Smooth muscle cell (in vitro differentiated cells): ENCODE data around the gene RPL38. TPM values are rescaled to one million over a fixed set of nuclear protein-coding genes. Genes with fewer than 3 reads are reported as not detected.

Source experiments
- DNase-seq: peaks from one replicate; lab custom pipeline; 2025; ENCODE audit not compliant: unreplicated experiment; lab: John Stamatoyannopoulos, UW
- H2AFZ ChIP-seq: fragments of 200-600 bp; sonication (generic); 2 replicates; pipeline ENCODE4 v1.6.0; 2016; ENCODE audit warnings: antibody characterized with exemption, low read depth, mild to moderate bottlenecking
- H3F3A ChIP-seq: fragments of 200-600 bp; sonication (generic); 2 replicates; pipeline ENCODE4 v1.6.0; 2017; ENCODE audit warnings: antibody characterized with exemption, low read depth
- H3K27ac ChIP-seq: fragments of 200-600 bp; sonication (generic); 2 replicates; pipeline ENCODE4 v1.5.1; 2016; ENCODE audit warnings: low read depth, mild to moderate bottlenecking
- H3K27me3 ChIP-seq: fragments of 200-600 bp; sonication (generic); 2 replicates; pipeline ENCODE4 v1.6.1; 2016; ENCODE audit warnings: low read depth, mild to moderate bottlenecking
- H3K36me3 ChIP-seq: fragments of 200-600 bp; sonication (generic); 2 replicates; pipeline ENCODE4 v1.5.1; 2016; ENCODE audit warnings: low read depth
- H3K4me1 ChIP-seq: fragments of 200-600 bp; sonication (generic); 2 replicates; pipeline ENCODE4 v1.5.1; 2016; ENCODE audit warnings: low read depth
- H3K4me2 ChIP-seq: fragments of 200-600 bp; sonication (generic); 2 replicates; pipeline ENCODE4 v1.6.0; 2016; ENCODE audit warnings: mild to moderate bottlenecking
- H3K4me3 ChIP-seq: fragments of 200-600 bp; sonication (generic); 2 replicates; pipeline ENCODE4 v1.5.1; 2016; ENCODE audit warnings: mild to moderate bottlenecking
- H3K79me2 ChIP-seq: fragments of 200-600 bp; sonication (generic); 2 replicates; pipeline ENCODE4 v1.6.0; 2016; ENCODE audit warnings: low read depth, mild to moderate bottlenecking
- H3K9ac ChIP-seq: fragments of 200-600 bp; sonication (generic); 2 replicates; pipeline ENCODE4 v1.6.0; 2016; ENCODE audit warnings: low read depth
- H3K9me3 ChIP-seq: fragments of 200-600 bp; sonication (generic); replicated peaks from 2 replicates; pipeline ENCODE4 v1.5.1; 2016; ENCODE audit warnings: low read depth
- H4K20me1 ChIP-seq: fragments of 200-600 bp; sonication (generic); 2 replicates; pipeline ENCODE4 v1.6.0; 2016; ENCODE audit warnings: low read depth
- WGBS: methylation state at CpG from one replicate; pipeline ENCODE4 v1.1.7; 2016; ENCODE audit warnings: low lambda C conversion rate; 5-methylcytosine and 5-hydroxymethylcytosine counted together
- polyA plus RNA-seq: library from polyadenylated mRNA; unstranded; fragments of >200 nt; fragmentation: Nextera tagmentation; extraction: Ambion mirVana; gene quantifications from 2 replicates; pipeline ENCODE4 v1.2.1, GENCODE V29; 2016
- total RNA-seq: library from RNA; depleted of rRNA; stranded (reverse); fragments of >200 nt; gene quantifications from 2 replicates; pipeline ENCODE4 v1.2.3, GENCODE V29; 2014
- TF ChIP-seq, protein P1 (sequence below): fragments of 200-600 bp; sonication (generic); IDR thresholded peaks from 2 replicates; pipeline ENCODE4 v1.5.1; 2017; ENCODE audit warnings: borderline replicate concordance, mild to moderate bottlenecking, antibody characterized with exemption; ENCODE audit not compliant: insufficient read depth, poor library complexity, severe bottlenecking

RPL38 gene
- total and polyA plus RNA-seq, 2 experiments from 2014 or later: 449 to 889 TPM

DNA sequence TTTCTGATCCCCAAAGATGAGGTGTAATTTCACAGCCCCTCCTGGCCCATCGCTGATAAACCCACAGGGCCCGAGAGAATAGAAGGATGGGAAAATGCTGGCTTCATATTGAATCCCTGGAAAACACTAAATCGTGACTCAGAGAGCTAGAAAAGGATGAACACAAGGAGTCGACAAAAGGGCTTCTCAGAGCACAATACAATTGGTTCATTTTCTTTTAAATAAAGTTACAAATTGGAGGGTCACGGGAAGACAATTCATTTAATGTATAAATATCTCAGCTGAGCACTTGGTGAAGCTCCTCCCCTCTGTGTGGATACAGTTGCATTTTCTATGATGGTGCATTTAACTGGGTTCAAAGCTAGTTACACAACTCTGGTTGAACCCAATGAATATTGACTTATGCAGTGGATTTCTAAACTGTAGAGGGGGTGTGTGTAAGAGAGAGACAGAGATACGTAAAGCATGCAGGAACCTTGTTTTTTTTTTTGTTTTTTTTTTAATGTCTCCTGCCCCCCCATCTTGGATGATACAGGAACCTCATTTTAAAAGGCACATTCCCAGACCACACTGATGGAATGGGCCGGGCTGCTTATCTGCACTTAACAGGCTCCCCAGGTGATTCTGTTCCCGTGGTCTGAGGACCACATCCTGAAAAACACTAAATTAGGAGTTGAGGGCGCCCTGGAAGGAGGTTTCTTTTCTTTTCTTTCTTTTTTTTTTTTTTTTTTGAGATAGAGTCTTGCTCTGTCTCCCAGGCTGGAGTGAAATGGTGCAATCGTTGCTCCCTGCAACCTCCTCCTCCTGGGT is 24.0 kb downstream of the RPL38 start:
- Histone ChIP-seq H3K4me3 (no peak overlapping the region), H3K36me3 (no peaks in the 10 kb centered on the region), H3F3A (no peaks in the 10 kb centered on the region), H3K27ac (no peak overlapping the region), H3K27me3 (no peaks in the 10 kb centered on the region), H3K9me3 (no peaks in the 10 kb centered on the region), H3K9ac (no peak overlapping the region), H3K4me1 (no peaks in the 10 kb centered on the region), H4K20me1 (no peaks in the 10 kb centered on the region), H3K4me2 (no peak overlapping the region), H3K79me2 (no peaks in the 10 kb centered on the region), H2AFZ (no peak overlapping the region)
- TF ChIP-seq, protein P1, sequence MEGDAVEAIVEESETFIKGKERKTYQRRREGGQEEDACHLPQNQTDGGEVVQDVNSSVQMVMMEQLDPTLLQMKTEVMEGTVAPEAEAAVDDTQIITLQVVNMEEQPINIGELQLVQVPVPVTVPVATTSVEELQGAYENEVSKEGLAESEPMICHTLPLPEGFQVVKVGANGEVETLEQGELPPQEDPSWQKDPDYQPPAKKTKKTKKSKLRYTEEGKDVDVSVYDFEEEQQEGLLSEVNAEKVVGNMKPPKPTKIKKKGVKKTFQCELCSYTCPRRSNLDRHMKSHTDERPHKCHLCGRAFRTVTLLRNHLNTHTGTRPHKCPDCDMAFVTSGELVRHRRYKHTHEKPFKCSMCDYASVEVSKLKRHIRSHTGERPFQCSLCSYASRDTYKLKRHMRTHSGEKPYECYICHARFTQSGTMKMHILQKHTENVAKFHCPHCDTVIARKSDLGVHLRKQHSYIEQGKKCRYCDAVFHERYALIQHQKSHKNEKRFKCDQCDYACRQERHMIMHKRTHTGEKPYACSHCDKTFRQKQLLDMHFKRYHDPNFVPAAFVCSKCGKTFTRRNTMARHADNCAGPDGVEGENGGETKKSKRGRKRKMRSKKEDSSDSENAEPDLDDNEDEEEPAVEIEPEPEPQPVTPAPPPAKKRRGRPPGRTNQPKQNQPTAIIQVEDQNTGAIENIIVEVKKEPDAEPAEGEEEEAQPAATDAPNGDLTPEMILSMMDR: no peak
- 95% methylated on average over 10 of the region's 10 CpGs for WGBS
- DNase-seq: no peak

DNA sequence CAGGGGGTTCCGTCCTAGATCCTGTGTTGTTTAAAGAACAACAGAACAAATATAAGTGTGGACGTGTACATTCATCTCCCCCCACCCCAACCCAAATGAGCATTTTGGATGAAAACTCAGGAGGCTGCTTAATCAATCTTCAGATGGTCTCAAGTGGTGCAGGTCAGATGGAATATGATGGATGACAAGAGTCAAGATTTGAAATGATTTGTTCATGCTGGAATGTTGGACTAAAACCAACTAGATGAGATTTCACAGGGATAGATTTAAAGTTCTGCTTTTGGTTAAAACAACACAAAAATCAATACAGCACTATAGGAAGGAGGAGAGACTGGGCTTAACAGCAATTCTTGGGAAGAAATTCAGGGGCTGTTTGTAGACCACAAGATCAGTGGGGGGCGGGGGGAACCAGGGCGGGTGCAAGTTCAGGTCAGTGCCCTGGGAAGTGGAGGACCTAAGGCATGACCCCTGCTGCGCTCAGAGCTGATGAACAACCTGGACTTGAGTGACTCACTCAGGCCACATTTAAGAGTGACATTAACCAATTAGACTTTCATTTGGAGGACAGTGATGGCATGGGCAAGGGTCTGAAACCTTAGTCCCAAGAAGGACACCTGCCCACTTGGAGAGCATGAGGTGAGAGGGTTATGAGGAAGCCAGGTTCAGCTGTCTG is 25.0 kb downstream of the RPL38 start:
- Histone ChIP-seq H3K9me3 (no peaks in the 10 kb centered on the region), H3K4me2 (no peak overlapping the region), H3K79me2 (no peaks in the 10 kb centered on the region), H3K27me3 (no peaks in the 10 kb centered on the region), H3K9ac (no peak overlapping the region), H4K20me1 (no peaks in the 10 kb centered on the region), H3F3A (no peaks in the 10 kb centered on the region), H2AFZ (no peak overlapping the region), H3K36me3 (no peaks in the 10 kb centered on the region), H3K4me1 (no peaks in the 10 kb centered on the region), H3K4me3 (no peak overlapping the region), H3K27ac (no peak overlapping the region)
- DNase-seq: no peak
- TF ChIP-seq, protein P1: no peak
- WGBS: 95% methylated on average over 5 of the region's 5 CpGs

DNA sequence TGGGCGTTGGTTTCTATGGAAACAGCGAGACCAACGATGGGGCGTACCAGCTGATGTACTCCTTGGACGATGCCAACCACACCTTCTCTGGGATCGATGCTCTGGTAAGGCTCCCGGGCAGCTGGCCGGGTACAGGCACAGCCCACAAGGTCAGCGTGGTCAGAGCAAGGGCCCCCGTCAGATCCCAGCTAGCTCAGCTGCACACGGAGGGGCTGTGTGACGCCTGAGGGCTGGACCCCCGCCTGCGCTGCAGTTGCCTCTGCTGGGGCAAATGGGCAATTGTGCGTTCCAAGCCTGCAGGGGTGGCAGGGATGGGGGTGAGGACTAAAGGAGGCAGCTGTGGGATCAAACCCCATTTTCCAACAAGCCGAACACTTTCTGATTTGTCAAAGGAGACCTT is 27.4 kb downstream of the RPL38 start:
- H3K27me3 ChIP-seq: no peaks in the 10 kb centered on the region
- no peaks in the 10 kb centered on the region for H3K79me2 ChIP-seq
- H3K4me3 ChIP-seq: no peak overlapping the region
- no peaks in the 10 kb centered on the region for H3K9me3 ChIP-seq
- H4K20me1 ChIP-seq: no peaks in the 10 kb centered on the region
- no peak overlapping the region for H3K27ac ChIP-seq
- H3F3A ChIP-seq: peaks cover 4% of the 10 kb centered on the region
- H3K4me2 ChIP-seq: no peak overlapping the region
- no peak overlapping the region for H3K9ac ChIP-seq
- WGBS: 93% methylated on average over 16 of the region's 16 CpGs
- H3K4me1 ChIP-seq: no peaks in the 10 kb centered on the region
- no peaks in the 10 kb centered on the region for H3K36me3 ChIP-seq
- DNase-seq: no peak
- TF ChIP-seq, protein P1: no peak
- H2AFZ ChIP-seq: no peak overlapping the region
